Measurements from ENCODE around the gene SLCO3A1. TPM values are rescaled to one million over a fixed set of nuclear protein-coding genes. Genes with fewer than 3 reads are reported as not detected.
"Not testable (repeated sequence)": the region's sequence is repeated elsewhere in the genome, so short reads cannot be mapped to it uniquely, and the experiment has no call there.

The SLCO3A1 gene
- total RNA-seq, 2 donors from 2014 or later: 7.2 to 11.4 TPM

DNA sequence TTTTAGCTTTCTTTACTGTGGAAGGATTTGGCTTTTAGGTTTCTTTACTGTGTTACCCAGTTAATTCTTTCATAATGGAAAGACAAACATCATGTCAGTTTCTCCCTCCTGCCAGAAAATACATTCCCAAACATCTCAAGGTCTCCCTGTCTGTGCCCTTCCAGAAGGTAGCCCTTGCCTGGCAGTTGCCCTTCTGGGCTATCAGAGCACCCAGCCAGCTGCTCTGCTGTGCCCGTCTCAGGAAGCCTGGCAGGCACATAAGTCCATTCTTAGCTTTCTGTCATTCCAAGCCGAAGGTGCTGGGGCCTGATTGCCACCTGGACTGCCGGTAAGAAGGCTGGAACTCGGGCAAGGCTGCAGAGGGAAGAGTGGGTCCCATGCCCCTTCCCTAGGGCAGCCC is 203.4 kb downstream of the SLCO3A1 start:
- no peak overlapping the region for H3K4me3 ChIP-seq (ENCODE audit: low read length)
- H3K27ac Mint-ChIP-seq: no peak overlapping the region
- H3K9ac ChIP-seq (ENCODE audit: extremely low read depth, low read length, poor library complexity, severe bottlenecking): no peak overlapping the region
- no peak overlapping the region for H3K27ac ChIP-seq (ENCODE audit: low read depth, low read length)
- DNase-seq: no peak
- WGBS, 2 experiments (ENCODE audit: insufficient coverage in 1 of 2, insufficient read length in 1 of 2): 68 to 90% methylated on average over 2 to 4 of the region's 4 CpGs
- H3K4me1 ChIP-seq (ENCODE audit: control insufficient read depth, insufficient read depth, low read length): no peaks in the 10 kb centered on the region
- TF ChIP-seq, protein P1, sequence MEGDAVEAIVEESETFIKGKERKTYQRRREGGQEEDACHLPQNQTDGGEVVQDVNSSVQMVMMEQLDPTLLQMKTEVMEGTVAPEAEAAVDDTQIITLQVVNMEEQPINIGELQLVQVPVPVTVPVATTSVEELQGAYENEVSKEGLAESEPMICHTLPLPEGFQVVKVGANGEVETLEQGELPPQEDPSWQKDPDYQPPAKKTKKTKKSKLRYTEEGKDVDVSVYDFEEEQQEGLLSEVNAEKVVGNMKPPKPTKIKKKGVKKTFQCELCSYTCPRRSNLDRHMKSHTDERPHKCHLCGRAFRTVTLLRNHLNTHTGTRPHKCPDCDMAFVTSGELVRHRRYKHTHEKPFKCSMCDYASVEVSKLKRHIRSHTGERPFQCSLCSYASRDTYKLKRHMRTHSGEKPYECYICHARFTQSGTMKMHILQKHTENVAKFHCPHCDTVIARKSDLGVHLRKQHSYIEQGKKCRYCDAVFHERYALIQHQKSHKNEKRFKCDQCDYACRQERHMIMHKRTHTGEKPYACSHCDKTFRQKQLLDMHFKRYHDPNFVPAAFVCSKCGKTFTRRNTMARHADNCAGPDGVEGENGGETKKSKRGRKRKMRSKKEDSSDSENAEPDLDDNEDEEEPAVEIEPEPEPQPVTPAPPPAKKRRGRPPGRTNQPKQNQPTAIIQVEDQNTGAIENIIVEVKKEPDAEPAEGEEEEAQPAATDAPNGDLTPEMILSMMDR (conservative IDR thresholded peaks at IDR 0.05): no peak
- H3K9me3 Mint-ChIP-seq: no peaks in the 10 kb centered on the region
- peaks cover 2% of the 10 kb centered on the region for H3K27me3 Mint-ChIP-seq (ENCODE audit: insufficient read depth)
- no peaks in the 10 kb centered on the region for H3K4me1 Mint-ChIP-seq
- H3K36me3 ChIP-seq (ENCODE audit: control insufficient read depth, insufficient read depth, low read length): no peaks in the 10 kb centered on the region
- H3K36me3 Mint-ChIP-seq (ENCODE audit: low read depth): no peaks in the 10 kb centered on the region
- H3K9me3 ChIP-seq (ENCODE audit: control insufficient read depth, low read length): no peaks in the 10 kb centered on the region
- no peaks in the 10 kb centered on the region for H3K27me3 ChIP-seq (ENCODE audit: control insufficient read depth, insufficient read depth, low read length, poor library complexity, severe bottlenecking)
- H3K4me3 Mint-ChIP-seq: no peak overlapping the region

DNA sequence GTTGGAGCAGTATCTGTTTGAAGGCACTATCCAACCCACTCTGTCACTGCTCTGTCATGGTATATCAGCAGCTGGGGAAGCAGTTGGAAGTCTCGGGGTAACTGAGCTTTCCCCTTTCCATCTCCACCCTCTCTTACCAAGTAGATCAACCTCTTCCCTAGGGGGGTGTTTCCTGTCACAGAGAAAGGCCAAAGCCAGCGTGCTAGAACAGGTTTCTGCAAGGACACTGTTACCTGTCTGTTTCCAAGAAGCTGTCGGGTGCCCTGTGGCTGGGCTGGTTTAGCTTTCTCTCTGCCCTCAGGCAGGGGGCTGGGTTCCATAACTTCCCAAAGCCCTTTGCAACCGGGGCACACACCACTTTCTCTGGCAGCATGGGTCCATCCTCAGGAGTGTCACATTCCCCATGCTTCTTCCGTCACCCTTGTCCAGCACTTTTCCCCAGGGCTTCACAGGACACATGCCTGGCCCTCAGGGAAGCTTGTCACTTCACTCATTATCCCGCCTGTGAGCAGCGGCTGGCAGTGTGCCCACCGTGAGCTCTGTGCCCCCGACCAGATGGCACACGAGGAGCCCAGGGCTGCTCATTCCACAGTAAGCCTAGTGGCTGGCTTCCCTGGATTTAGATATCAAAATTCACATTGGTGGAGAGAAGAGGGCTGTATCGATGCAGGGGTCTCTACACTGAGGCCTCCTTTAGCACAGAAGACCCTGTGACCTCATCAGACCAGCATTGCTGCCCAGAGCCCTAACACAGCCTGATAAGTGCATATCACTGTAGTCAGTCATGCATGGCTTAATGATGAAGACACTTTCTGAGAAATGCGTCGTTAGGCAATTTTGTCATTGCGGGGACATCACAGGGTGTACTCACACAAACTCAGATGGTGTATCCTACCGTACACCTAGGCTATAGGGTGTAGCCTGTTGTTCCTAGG is 205.8 kb downstream of the SLCO3A1 start:
- no peaks in the 10 kb centered on the region for H3K36me3 ChIP-seq (ENCODE audit: control insufficient read depth, insufficient read depth, low read length)
- Mint-ChIP-seq H3K4me3 (no peak overlapping the region), H3K9me3 (no peaks in the 10 kb centered on the region), H3K27me3 (ENCODE audit: insufficient read depth) (no peaks in the 10 kb centered on the region), H3K27ac (no peak overlapping the region), H3K36me3 (ENCODE audit: low read depth) (no peaks in the 10 kb centered on the region), H3K4me1 (no peaks in the 10 kb centered on the region)
- DNase-seq: no peak
- H3K9ac ChIP-seq (ENCODE audit: extremely low read depth, low read length, poor library complexity, severe bottlenecking): no peak overlapping the region
- H3K4me3 ChIP-seq (ENCODE audit: low read length): no peak overlapping the region
- no peaks in the 10 kb centered on the region for H3K4me1 ChIP-seq (ENCODE audit: control insufficient read depth, insufficient read depth, low read length)
- TF ChIP-seq, protein P1 (conservative IDR thresholded peaks at IDR 0.05): no peak
- H3K27ac ChIP-seq (ENCODE audit: low read depth, low read length): no peak overlapping the region
- no peaks in the 10 kb centered on the region for H3K9me3 ChIP-seq (ENCODE audit: control insufficient read depth, low read length)
- 90 to 94% methylated on average over 15 of the region's 15 CpGs for WGBS, 2 experiments (ENCODE audit: insufficient coverage in 1 of 2, insufficient read length in 1 of 2)
- no peaks in the 10 kb centered on the region for H3K27me3 ChIP-seq (ENCODE audit: control insufficient read depth, insufficient read depth, low read length, poor library complexity, severe bottlenecking)

DNA sequence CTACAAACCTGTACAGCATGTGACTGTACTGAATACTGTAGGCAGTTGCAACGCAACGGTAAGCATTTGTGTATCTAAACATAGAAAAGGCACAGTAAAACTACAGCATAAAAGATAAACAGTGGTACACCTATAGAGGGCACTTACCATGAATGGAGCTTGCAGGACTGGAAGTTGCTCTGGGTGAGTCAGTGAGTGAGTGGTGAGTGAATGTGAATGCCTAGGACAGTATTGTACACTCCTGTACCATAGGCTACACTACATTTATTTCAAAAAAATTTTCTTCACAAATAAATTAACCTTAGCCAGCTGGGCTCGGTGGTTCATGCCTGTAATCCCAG is 206.4 kb downstream of the SLCO3A1 start:
- H3K9me3 ChIP-seq (ENCODE audit: control insufficient read depth, low read length); H3K9ac ChIP-seq (ENCODE audit: extremely low read depth, low read length, poor library complexity, severe bottlenecking); H3K27ac ChIP-seq (ENCODE audit: low read depth, low read length); H3K4me3 ChIP-seq (ENCODE audit: low read length); H3K36me3 Mint-ChIP-seq (ENCODE audit: low read depth); DNase-seq; H3K9me3 Mint-ChIP-seq; H3K4me3 Mint-ChIP-seq; H3K27ac Mint-ChIP-seq; H3K4me1 ChIP-seq (ENCODE audit: control insufficient read depth, insufficient read depth, low read length); H3K36me3 ChIP-seq (ENCODE audit: control insufficient read depth, insufficient read depth, low read length); H3K27me3 ChIP-seq (ENCODE audit: control insufficient read depth, insufficient read depth, low read length, poor library complexity, severe bottlenecking); H3K27me3 Mint-ChIP-seq (ENCODE audit: insufficient read depth); H3K4me1 Mint-ChIP-seq: not testable (repeated sequence)
- 44 to 65% methylated on average over 2 to 3 of the region's 3 CpGs for WGBS, 2 experiments (ENCODE audit: insufficient coverage in 1 of 2, insufficient read length in 1 of 2)

All from endodermal cell (in vitro differentiated cells).